NCI-H69 (cell line): ENCODE data around the gene NRIP1.

Experiments used
- DNase-seq: peaks from one replicate; lab custom pipeline; 2025; lab: John Stamatoyannopoulos, UW

NRIP1 gene

DNA sequence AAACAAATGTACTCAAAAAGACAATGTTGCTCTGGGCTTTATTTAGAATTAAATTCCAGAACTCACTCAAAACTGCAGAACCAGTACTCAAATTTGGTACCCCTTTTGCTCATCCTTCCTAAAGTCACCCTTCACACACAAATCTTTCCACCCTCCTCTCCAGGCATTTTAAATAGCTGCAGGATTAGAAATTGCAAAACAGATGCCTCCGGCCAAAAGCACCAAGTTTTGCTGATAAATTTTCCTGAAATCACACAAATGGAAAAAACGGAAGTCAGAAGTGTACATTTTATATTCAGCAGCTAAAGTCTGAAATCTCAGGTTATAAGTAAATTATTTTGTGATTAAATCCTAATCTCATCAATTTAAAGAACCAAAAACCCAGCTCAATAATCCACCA, 147.0 kb downstream of the NRIP1 start:
- no peak for DNase-seq

DNA sequence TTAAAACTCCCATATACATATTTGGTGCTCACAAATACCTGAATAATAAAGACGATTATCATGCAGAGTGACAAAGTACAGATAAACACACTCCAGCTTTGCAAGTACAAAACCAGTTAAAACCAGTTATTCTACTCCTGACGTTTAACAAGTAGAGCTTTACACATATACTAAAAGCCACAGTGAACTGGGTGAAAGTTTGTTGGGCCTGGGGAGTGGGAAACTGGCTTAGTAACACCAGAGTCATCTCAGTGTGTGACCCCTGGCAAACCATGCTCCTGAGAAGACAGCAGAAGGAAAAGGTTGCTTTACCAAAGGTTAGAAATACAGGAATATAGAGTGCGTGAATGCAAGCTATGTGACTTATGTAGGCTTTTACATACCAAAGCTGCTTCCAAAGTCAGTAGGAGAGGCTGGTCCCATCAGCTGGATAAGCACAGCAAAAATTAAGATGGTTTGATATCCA, 148.1 kb downstream of the NRIP1 start:
- no peak for DNase-seq

DNA sequence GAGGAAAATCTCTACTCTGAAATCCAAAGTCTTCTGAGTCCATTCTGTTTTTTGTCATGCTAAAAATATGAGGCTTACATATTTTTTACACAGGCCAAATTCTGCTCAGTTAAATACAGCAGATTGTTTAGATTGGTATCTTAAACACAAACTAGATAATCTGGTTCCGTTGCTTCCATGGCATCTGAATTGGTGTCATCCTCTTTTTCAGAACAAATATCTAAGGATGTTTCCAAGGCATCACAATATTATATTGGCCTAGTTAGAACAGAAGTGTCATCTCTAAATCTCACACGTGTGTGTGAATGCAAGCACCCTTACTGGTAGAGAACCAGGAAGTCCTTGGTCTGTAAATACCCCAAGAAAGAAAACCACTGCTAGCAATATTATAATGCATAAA, 151.2 kb downstream of the NRIP1 start:
- DNase-seq, result no peak

DNA sequence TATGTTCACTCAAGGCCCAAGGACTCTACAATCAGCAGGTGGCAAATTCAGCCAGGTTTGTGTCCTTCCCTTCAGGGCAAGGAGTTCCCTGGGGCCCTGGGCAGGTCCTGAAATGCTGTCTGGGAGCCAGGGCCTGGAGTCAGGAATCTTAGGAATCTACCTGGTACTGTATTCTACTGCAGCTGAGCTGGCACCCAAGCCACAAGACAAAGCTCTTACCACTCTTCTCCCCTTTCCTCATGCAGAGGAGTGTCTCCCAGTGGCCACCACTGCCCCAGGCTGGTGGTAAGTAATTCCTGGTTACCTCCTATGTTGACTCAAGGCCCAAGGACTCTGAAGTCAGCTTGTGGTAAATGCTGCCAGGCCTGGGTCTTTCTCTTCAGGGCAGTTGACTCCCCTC, 153.4 kb downstream of the NRIP1 start:
- no peak for DNase-seq
